H9 (cell line): ENCODE data around the gene VTCN1. TPM values are rescaled to one million over a fixed set of nuclear protein-coding genes. Genes with fewer than 3 reads are reported as not detected.

ENCODE experiments used
- DNase-seq: peaks from one replicate; pipeline ENCODE4 v3.0.0-alpha.2; 2017
- H2AFZ ChIP-seq: one replicate; pipeline ENCODE4 v1.6.1; 2013; ENCODE audit warnings: mild to moderate bottlenecking, low read length, control low read depth, moderate library complexity
- H2AK5ac ChIP-seq: 2 replicates; pipeline ENCODE4 v1.6.1; 2013; ENCODE audit warnings: low read length, control low read depth, mixed read lengths; ENCODE audit not compliant: insufficient read length
- H2BK120ac ChIP-seq: one replicate; pipeline ENCODE4 v1.6.1; 2013; ENCODE audit warnings: low read depth, mild to moderate bottlenecking, low read length, control low read depth, inconsistent platforms; ENCODE audit not compliant: poor library complexity, severe bottlenecking
- H2BK12ac ChIP-seq: 2 replicates; pipeline ENCODE4 v1.6.1; 2013; ENCODE audit warnings: low read length, control low read depth, mixed read lengths, low read depth; ENCODE audit not compliant: insufficient read length
- H2BK15ac ChIP-seq: 2 replicates; pipeline ENCODE4 v1.6.1; 2013; ENCODE audit warnings: low read depth, low read length, control low read depth
- H2BK20ac ChIP-seq: one replicate; pipeline ENCODE4 v1.6.1; 2013; ENCODE audit warnings: low read depth, mild to moderate bottlenecking, low read length, control low read depth, inconsistent platforms; ENCODE audit not compliant: poor library complexity, severe bottlenecking
- H2BK5ac ChIP-seq: 2 replicates; pipeline ENCODE4 v1.6.1; 2013; ENCODE audit warnings: low read length, control low read depth, mixed read lengths; ENCODE audit not compliant: insufficient read length
- H3K14ac ChIP-seq: 2 replicates; pipeline ENCODE4 v1.6.1; 2013; ENCODE audit warnings: low read length, control low read depth; ENCODE audit not compliant: insufficient read depth
- H3K18ac ChIP-seq: 2 replicates; pipeline ENCODE4 v1.6.1; 2013; ENCODE audit warnings: low read depth, mild to moderate bottlenecking, mixed read lengths, low read length, control low read depth; ENCODE audit not compliant: insufficient read length
- H3K23ac ChIP-seq: 2 replicates; pipeline ENCODE4 v1.6.1; 2013; ENCODE audit warnings: low read length, control low read depth, mixed read lengths, low read depth; ENCODE audit not compliant: insufficient read length
- H3K23me2 ChIP-seq: 2 replicates; pipeline ENCODE4 v1.6.1; 2013; ENCODE audit warnings: low read depth, mild to moderate bottlenecking, mixed read lengths, low read length, control low read depth; ENCODE audit not compliant: insufficient read length, poor library complexity, severe bottlenecking
- H3K27ac ChIP-seq: 2 replicates; pipeline ENCODE4 v1.5.1; 2013; ENCODE audit warnings: low read length, control low read depth, mixed read lengths, low read depth; ENCODE audit not compliant: insufficient read length
- H3K27me3 ChIP-seq: 2 replicates; pipeline ENCODE4 v1.6.1; 2013; ENCODE audit warnings: low read length, control low read depth, inconsistent platforms; ENCODE audit not compliant: insufficient read depth
- H3K4ac ChIP-seq: 2 replicates; pipeline ENCODE4 v1.6.1; 2013; ENCODE audit warnings: low read depth, mild to moderate bottlenecking, control low read depth, inconsistent platforms, low read length, moderate library complexity
- H3K4me1 ChIP-seq: 2 replicates; pipeline ENCODE4 v1.6.1; 2013; ENCODE audit warnings: low read length, control low read depth, inconsistent platforms; ENCODE audit not compliant: insufficient read depth
- H3K4me2 ChIP-seq: 2 replicates; pipeline ENCODE4 v1.6.1; 2013; ENCODE audit warnings: low read length, control low read depth, mixed read lengths; ENCODE audit not compliant: insufficient read length, insufficient read depth
- H3K56ac ChIP-seq: 2 replicates; pipeline ENCODE4 v1.6.1; 2013; ENCODE audit warnings: low read depth, mild to moderate bottlenecking, mixed read lengths, low read length, control low read depth; ENCODE audit not compliant: insufficient read length
- H3K79me1 ChIP-seq: 2 replicates; pipeline ENCODE4 v1.6.1; 2013; ENCODE audit warnings: low read depth, mild to moderate bottlenecking, moderate library complexity, low read length, control low read depth, inconsistent platforms; ENCODE audit not compliant: insufficient read depth, poor library complexity, severe bottlenecking
- H3K79me2 ChIP-seq: 2 replicates; pipeline ENCODE4 v1.6.1; 2013; ENCODE audit warnings: low read length, control low read depth, inconsistent platforms; ENCODE audit not compliant: insufficient read depth
- H3K9ac ChIP-seq: 2 replicates; pipeline ENCODE4 v1.6.1; 2013; ENCODE audit warnings: low read length, control low read depth, mixed read lengths; ENCODE audit not compliant: insufficient read length; ENCODE audit errors: extremely low read depth
- H3K9me3 ChIP-seq: one replicate; pipeline ENCODE4 v1.6.1; 2013; ENCODE audit warnings: low read depth, low read length, inconsistent platforms; ENCODE audit not compliant: control insufficient read depth
- H3T11ph ChIP-seq: one replicate; pipeline ENCODE4 v1.6.1; 2013; ENCODE audit warnings: mild to moderate bottlenecking, low read length, control low read depth, inconsistent platforms
- H4K20me1 ChIP-seq: one replicate; pipeline ENCODE4 v1.6.1; 2013; ENCODE audit not compliant: control insufficient read depth, insufficient read length, insufficient read depth
- H4K5ac ChIP-seq: 2 replicates; pipeline ENCODE4 v1.6.1; 2013; ENCODE audit warnings: low read depth, mild to moderate bottlenecking, mixed read lengths, low read length, control low read depth; ENCODE audit not compliant: insufficient read length
- H4K8ac ChIP-seq: replicated peaks from 2 replicates; pipeline ENCODE4 v1.6.1; 2013; ENCODE audit warnings: low read length, control low read depth, mixed read lengths, low read depth; ENCODE audit not compliant: insufficient read length
- H4K91ac ChIP-seq: 2 replicates; pipeline ENCODE4 v1.6.1; 2013; ENCODE audit warnings: low read depth, mild to moderate bottlenecking, moderate library complexity, mixed read lengths, low read length, control low read depth; ENCODE audit not compliant: insufficient read length
- H3K27ac Mint-ChIP-seq, 3 experiments: 2 replicates in 2 of 3; 3 replicates in 1 of 3; pipeline ENCODE4 v1.8.0; 2020 to 2021; ENCODE audit warnings: mixed read lengths in 3 of 3, mild to moderate bottlenecking in 1 of 3, moderate library complexity in 1 of 3
- H3K27me3 Mint-ChIP-seq: 2 replicates; pipeline ENCODE4 v1.8.0; 2021; ENCODE audit warnings: low read depth, mild to moderate bottlenecking, moderate library complexity, mixed read lengths
- H3K36me3 Mint-ChIP-seq, 3 experiments: 2 replicates in 2 of 3; 3 replicates in 1 of 3; pipeline ENCODE4 v1.8.0; 2020 to 2021; ENCODE audit warnings: low read depth in 3 of 3, mixed read lengths in 3 of 3; ENCODE audit not compliant: insufficient read depth in 1 of 3
- H3K4me1 Mint-ChIP-seq, 2 experiments: 2 replicates each; pipeline ENCODE4 v1.8.0; 2020; ENCODE audit warnings: mixed read lengths in 2 of 2
- H3K4me3 Mint-ChIP-seq, 2 experiments: 2 replicates in 1 of 2; 3 replicates in 1 of 2; pipeline ENCODE4 v1.8.0; 2020 to 2021; ENCODE audit warnings: mild to moderate bottlenecking in 2 of 2, mixed read lengths in 2 of 2, moderate library complexity in 1 of 2
- H3K9me3 Mint-ChIP-seq, 2 experiments: 2 replicates in 1 of 2; 3 replicates in 1 of 2; pipeline ENCODE4 v1.8.0; 2020; ENCODE audit warnings: mild to moderate bottlenecking in 2 of 2, mixed read lengths in 2 of 2, moderate library complexity in 1 of 2
- total RNA-seq: library from RNA; stranded (reverse); gene quantifications from 2 replicates; pipeline ENCODE4 v1.2.1, GENCODE V29; 2021
- TF ChIP-seq, protein P1 (sequence below): fragments of 200-600 bp; sonication (generic); conservative IDR thresholded peaks from 3 replicates; pipeline ENCODE4 v1.8.0; 2021; ENCODE audit warnings: antibody characterized with exemption, mild to moderate bottlenecking

The VTCN1 gene
- total RNA-seq, 1 experiment from 2014 or later = 0.33 TPM

GRCh38 chr1:117143172-117143571 is 67.6 kb downstream of the VTCN1 start:
- Histone ChIP-seq H2BK120ac (no peak overlapping the region), H4K91ac (no peak overlapping the region), H3K27ac (no peak overlapping the region), H4K20me1 (no peaks in the 10 kb centered on the region), H2BK12ac (no peak overlapping the region), H3K56ac (no peak overlapping the region), H3K4ac (no peak overlapping the region), H2BK5ac (no peak overlapping the region), H3K27me3 (no peaks in the 10 kb centered on the region), H2AFZ (no peak overlapping the region), H3K4me1 (peaks cover 3% of the 10 kb centered on the region; the same call in 1 of the 2 replicates), H3K79me1 (no peaks in the 10 kb centered on the region), H4K8ac (no peak overlapping the region), H3K23ac (no peak overlapping the region), H4K5ac (no peak overlapping the region), H3K79me2 (no peaks in the 10 kb centered on the region), H3K9ac (no peak overlapping the region), H2AK5ac (no peak overlapping the region), H3K9me3 (no peaks in the 10 kb centered on the region), H3K14ac (no peak overlapping the region), H3K23me2 (no peaks in the 10 kb centered on the region), H2BK15ac (no peak overlapping the region), H3K18ac (no peak overlapping the region), H2BK20ac (no peak overlapping the region), H3T11ph (no peak overlapping the region), H3K4me2 (no peak overlapping the region)
- Mint-ChIP-seq H3K4me3 (no peak overlapping the region), H3K36me3 (no peaks in the 10 kb centered on the region), H3K27ac (no peak overlapping the region), H3K27me3 (no peaks in the 10 kb centered on the region), H3K4me1 (peaks cover 17 to 21% of the 10 kb centered on the region in 2 experiments), H3K9me3 (no peaks in the 10 kb centered on the region)
- TF ChIP-seq, protein P1, sequence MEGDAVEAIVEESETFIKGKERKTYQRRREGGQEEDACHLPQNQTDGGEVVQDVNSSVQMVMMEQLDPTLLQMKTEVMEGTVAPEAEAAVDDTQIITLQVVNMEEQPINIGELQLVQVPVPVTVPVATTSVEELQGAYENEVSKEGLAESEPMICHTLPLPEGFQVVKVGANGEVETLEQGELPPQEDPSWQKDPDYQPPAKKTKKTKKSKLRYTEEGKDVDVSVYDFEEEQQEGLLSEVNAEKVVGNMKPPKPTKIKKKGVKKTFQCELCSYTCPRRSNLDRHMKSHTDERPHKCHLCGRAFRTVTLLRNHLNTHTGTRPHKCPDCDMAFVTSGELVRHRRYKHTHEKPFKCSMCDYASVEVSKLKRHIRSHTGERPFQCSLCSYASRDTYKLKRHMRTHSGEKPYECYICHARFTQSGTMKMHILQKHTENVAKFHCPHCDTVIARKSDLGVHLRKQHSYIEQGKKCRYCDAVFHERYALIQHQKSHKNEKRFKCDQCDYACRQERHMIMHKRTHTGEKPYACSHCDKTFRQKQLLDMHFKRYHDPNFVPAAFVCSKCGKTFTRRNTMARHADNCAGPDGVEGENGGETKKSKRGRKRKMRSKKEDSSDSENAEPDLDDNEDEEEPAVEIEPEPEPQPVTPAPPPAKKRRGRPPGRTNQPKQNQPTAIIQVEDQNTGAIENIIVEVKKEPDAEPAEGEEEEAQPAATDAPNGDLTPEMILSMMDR = no peak
- no peak for DNase-seq
